Fibroblast of gingiva (primary cell): ENCODE data around the gene NRG3.
"Not testable (repeated sequence)": the region's sequence is repeated elsewhere in the genome, so short reads cannot be mapped to it uniquely, and the experiment has no call there.

Experiments used
- DNase-seq: peaks from one replicate; pipeline ENCODE4 v3.0.0-alpha.2; 2011; ENCODE audit warnings: low read depth

Gene NRG3

GRCh38 chr10:82284180-82284579 is 409.2 kb downstream of the NRG3 start:
- DNase-seq, result no peak

GRCh38 chr10:82288461-82288881 is 413.5 kb downstream of the NRG3 start:
- DNase-seq, result peak; percentile 18

- DNase-seq, result no peak
Measured at GRCh38 chr10:82289945-82290344, 415.0 kb downstream of the NRG3 start.

GRCh38 chr10:82294874-82295378 is 419.9 kb downstream of the NRG3 start:
- no peak for DNase-seq

GRCh38 chr10:82308641-82309040 is 433.6 kb downstream of the NRG3 start:
- no peak for DNase-seq

GRCh38 chr10:82310839-82311238 is 435.8 kb downstream of the NRG3 start:
- no peak for DNase-seq

- DNase-seq, result no peak
Measured at GRCh38 chr10:82313401-82313800, 438.4 kb downstream of the NRG3 start.

GRCh38 chr10:82318534-82318933 is 443.5 kb downstream of the NRG3 start:
- no peak for DNase-seq

- no peak for DNase-seq
Measured at GRCh38 chr10:82319074-82319473, 444.1 kb downstream of the NRG3 start.

GRCh38 chr10:82319562-82319961 is 444.6 kb downstream of the NRG3 start:
- no peak for DNase-seq

- no peak for DNase-seq
Measured at GRCh38 chr10:82321724-82322123, 446.7 kb downstream of the NRG3 start.

GRCh38 chr10:82331716-82332115 is 456.7 kb downstream of the NRG3 start:
- no peak for DNase-seq

- peak; percentile 21 for DNase-seq
Measured at GRCh38 chr10:82335831-82336230, 460.8 kb downstream of the NRG3 start.

GRCh38 chr10:82340166-82340565 is 465.2 kb downstream of the NRG3 start:
- DNase-seq, result no peak

- not testable (repeated sequence) for DNase-seq
Measured at GRCh38 chr10:82349590-82349989, 474.6 kb downstream of the NRG3 start.

GRCh38 chr10:82353381-82353780 is 478.4 kb downstream of the NRG3 start:
- no peak for DNase-seq

- DNase-seq, result no peak
Measured at GRCh38 chr10:82358486-82359099, 483.6 kb downstream of the NRG3 start.

GRCh38 chr10:82361256-82361655 is 486.3 kb downstream of the NRG3 start:
- no peak for DNase-seq

- DNase-seq, result no peak
Measured at GRCh38 chr10:82377608-82378007, 502.6 kb downstream of the NRG3 start.

GRCh38 chr10:82378146-82378545 is 503.2 kb downstream of the NRG3 start:
- peak; percentile 34 for DNase-seq

GRCh38 chr10:82383350-82383749 is 508.4 kb downstream of the NRG3 start:
- no peak for DNase-seq

GRCh38 chr10:82390866-82391658 is 516.1 kb downstream of the NRG3 start:
- DNase-seq, result no peak

GRCh38 chr10:82391971-82392370 is 517.0 kb downstream of the NRG3 start:
- DNase-seq, result no peak
